Esophagus squamous epithelium (tissue), 5 donors: ENCODE data around the gene CYB5R3. TPM values are rescaled to one million over a fixed set of nuclear protein-coding genes. Genes with fewer than 3 reads are reported as not detected.

Source experiments
- DNase-seq: peaks from one replicate; lab custom pipeline; 2025; lab: John Stamatoyannopoulos, UW
- H3K27ac ChIP-seq, 4 donors: fragments of 200-600 bp; sonication (generic); one replicate each; pipeline ENCODE4 v1.5.1; 2016 to 2019; ENCODE audit warnings: mild to moderate bottlenecking in 1 of 4
- H3K27me3 ChIP-seq, 4 donors: fragments of 200-600 bp; sonication (generic); 1 replicate in 3 of 4; 2 replicates in 1 of 4; pipeline versions ENCODE4 v1.5.1 to v1.6.0; 2017 to 2021; ENCODE audit warnings: antibody characterized with exemption in 1 of 4
- H3K36me3 ChIP-seq, 3 donors: fragments of 200-600 bp; sonication (generic); one replicate each; pipeline ENCODE4 v1.5.1; 2016 to 2019
- H3K4me1 ChIP-seq, 3 donors: fragments of 200-600 bp; sonication (generic); one replicate each; pipeline ENCODE4 v1.5.1; 2017 to 2019
- H3K4me3 ChIP-seq, 4 donors: fragments of 200-600 bp; sonication (generic); 1 replicate in 3 of 4; 2 replicates in 1 of 4; pipeline ENCODE4 v1.5.1; 2016 to 2019; ENCODE audit warnings: mild to moderate bottlenecking in 2 of 4, moderate library complexity in 1 of 4
- H3K9me3 ChIP-seq, 3 donors: fragments of 200-600 bp; sonication (generic); one replicate each; pipeline ENCODE4 v1.5.1; 2016 to 2019
- POLR2A ChIP-seq, 4 donors: fragments of 450-650 bp; IDR thresholded peaks; one replicate each; pipeline ENCODE4 v1.6.1; 2017; ENCODE audit warnings: antibody characterized with exemption in 4 of 4, mild to moderate bottlenecking in 4 of 4, moderate library complexity in 3 of 4
- WGBS, 2 donors: methylation state at CpG; one replicate each; pipeline ENCODE4 v1.1.5; 2018; 5-methylcytosine and 5-hydroxymethylcytosine counted together
- intact Hi-C: fragments of 100-400 bp; cut with DNase I; formaldehyde crosslinking; loops from one replicate; pipeline ENCODE4 v1.15.0; 2022
- total RNA-seq, 4 donors: library from RNA; depleted of rRNA; stranded (reverse); fragments of >200 nt; gene quantifications; one replicate each; pipeline ENCODE4 v1.1.0, GENCODE V29; 2016
- TF ChIP-seq, protein P1 (sequence below), 6 experiments: fragments of 450-650 bp in 4 of 6; fragments of 200-600 bp in 2 of 6; sonication (generic) in 2 of 6; IDR thresholded peaks; one replicate each; pipeline ENCODE4 v1.5.1; 2016 to 2019; ENCODE audit warnings: antibody characterized with exemption in 6 of 6, mild to moderate bottlenecking in 4 of 6, moderate library complexity in 4 of 6
- donor health status: DM: yes; HTN: yes; CAD: no.

The CYB5R3 gene
- total RNA-seq, 4 donors from 2014 or later: 49.5 to 81.6 (median 71.7) TPM

- Histone ChIP-seq H3K27ac (no peak overlapping the region), H3K4me1 (peaks cover 0 to 18% (median 6%) of the 10 kb centered on the region in 3 donors), H3K4me3 (no peak overlapping the region), H3K27me3 (peaks cover 0 to 7% (median 0%) of the 10 kb centered on the region in 4 donors), H3K9me3 (no peaks in the 10 kb centered on the region), H3K36me3 (no peaks in the 10 kb centered on the region)
- DNase-seq: no peak
- 28 to 63% methylated on average over 6 to 8 of the region's 11 CpGs for WGBS, 2 donors
- intact Hi-C loops: no loop called here
- no peak for TF ChIP-seq POLR2A (IDR thresholded peaks at IDR 0.05)
- TF ChIP-seq, protein P1, sequence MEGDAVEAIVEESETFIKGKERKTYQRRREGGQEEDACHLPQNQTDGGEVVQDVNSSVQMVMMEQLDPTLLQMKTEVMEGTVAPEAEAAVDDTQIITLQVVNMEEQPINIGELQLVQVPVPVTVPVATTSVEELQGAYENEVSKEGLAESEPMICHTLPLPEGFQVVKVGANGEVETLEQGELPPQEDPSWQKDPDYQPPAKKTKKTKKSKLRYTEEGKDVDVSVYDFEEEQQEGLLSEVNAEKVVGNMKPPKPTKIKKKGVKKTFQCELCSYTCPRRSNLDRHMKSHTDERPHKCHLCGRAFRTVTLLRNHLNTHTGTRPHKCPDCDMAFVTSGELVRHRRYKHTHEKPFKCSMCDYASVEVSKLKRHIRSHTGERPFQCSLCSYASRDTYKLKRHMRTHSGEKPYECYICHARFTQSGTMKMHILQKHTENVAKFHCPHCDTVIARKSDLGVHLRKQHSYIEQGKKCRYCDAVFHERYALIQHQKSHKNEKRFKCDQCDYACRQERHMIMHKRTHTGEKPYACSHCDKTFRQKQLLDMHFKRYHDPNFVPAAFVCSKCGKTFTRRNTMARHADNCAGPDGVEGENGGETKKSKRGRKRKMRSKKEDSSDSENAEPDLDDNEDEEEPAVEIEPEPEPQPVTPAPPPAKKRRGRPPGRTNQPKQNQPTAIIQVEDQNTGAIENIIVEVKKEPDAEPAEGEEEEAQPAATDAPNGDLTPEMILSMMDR (IDR thresholded peaks at IDR 0.05): no peak
Measured at GRCh38 chr22:42664976-42665831, 16.0 kb upstream of the CYB5R3 start.

GRCh38 chr22:42661985-42662831 lies 13.0 kb upstream of the CYB5R3 start:
- Histone ChIP-seq H3K4me1 (peaks cover 0 to 16% (median 6%) of the 10 kb centered on the region in 3 donors), H3K27ac (peak overlapping the region; percentile 57 to 73 (median 66)), H3K27me3 (peaks cover 0 to 10% (median 0%) of the 10 kb centered on the region in 4 donors), H3K9me3 (no peaks in the 10 kb centered on the region), H3K4me3 (peak overlapping the region; percentile 39 to 73 (median 48)), H3K36me3 (no peaks in the 10 kb centered on the region)
- intact Hi-C loops: no loop called here
- WGBS, 2 donors: 0% methylated on average over 7 to 18 of the region's 68 CpGs
- TF ChIP-seq POLR2A (IDR thresholded peaks at IDR 0.05): no peak
- TF ChIP-seq, protein P1 (IDR thresholded peaks at IDR 0.05): peak; percentile 71 to 87 (median 80)
- no peak for DNase-seq

DNA sequence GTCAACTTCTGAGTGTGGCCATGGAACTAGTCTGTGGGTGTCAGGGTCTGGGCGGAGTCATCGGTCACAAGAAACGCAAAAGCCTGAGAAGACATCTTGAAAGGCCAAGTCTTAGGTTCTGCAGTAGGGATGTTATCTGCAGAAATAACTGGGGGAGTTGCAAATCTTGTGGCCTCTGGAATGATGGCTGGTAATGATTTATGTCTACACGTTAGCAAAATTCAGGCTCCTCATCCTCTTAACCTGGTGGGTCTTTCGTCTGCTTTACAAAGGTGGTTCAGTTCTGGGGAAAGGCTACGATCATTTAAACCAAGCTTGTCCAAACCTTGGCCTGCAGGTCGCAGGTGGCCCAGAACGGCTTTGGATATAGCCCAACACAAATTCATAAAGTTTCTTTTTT lies 7.4 kb upstream of the CYB5R3 start:
- H3K36me3 ChIP-seq: no peaks in the 10 kb centered on the region
- peaks cover 0 to 3% (median 0%) of the 10 kb centered on the region in 4 donors for H3K27me3 ChIP-seq
- H3K4me1 ChIP-seq: peaks cover 0 to 4% (median 0%) of the 10 kb centered on the region in 3 donors
- no peak overlapping the region for H3K27ac ChIP-seq
- H3K9me3 ChIP-seq: no peaks in the 10 kb centered on the region
- no peak overlapping the region for H3K4me3 ChIP-seq
- 91% methylated on average over 8 of the region's 8 CpGs for WGBS, 2 donors
- TF ChIP-seq, protein P1 (IDR thresholded peaks at IDR 0.05): no peak
- TF ChIP-seq POLR2A (IDR thresholded peaks at IDR 0.05): no peak
- DNase-seq: no peak
- intact Hi-C loops: no loop called here

DNA sequence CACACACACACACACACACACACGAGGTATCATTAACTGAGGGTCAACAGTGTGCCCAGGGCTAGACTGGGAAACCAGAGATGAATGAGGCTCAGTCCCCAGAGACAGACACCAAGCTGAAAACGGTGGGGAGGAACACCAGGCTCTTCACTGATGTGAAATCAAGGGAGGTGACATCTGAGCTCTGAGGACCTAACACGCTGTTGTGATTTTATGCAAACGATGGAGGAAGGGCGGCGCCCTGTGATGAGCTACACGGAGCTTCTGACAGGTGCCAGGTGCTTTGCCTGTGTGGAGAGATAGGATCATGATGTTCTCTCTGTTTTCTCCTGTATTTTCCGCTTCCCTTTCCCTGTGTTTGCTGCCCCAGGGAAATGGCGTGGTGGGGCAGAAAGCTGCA lies 6.5 kb upstream of the CYB5R3 start:
- no peak for DNase-seq
- Histone ChIP-seq H3K27me3 (peaks cover 0 to 3% (median 0%) of the 10 kb centered on the region in 4 donors), H3K4me3 (no peak overlapping the region), H3K9me3 (no peaks in the 10 kb centered on the region), H3K36me3 (no peaks in the 10 kb centered on the region), H3K27ac (no peak overlapping the region), H3K4me1 (no peaks in the 10 kb centered on the region)
- WGBS, 2 donors: 68 to 72% methylated on average over 8 of the region's 9 CpGs
- intact Hi-C loops: no loop called here
- TF ChIP-seq, protein P1 (IDR thresholded peaks at IDR 0.05): no peak
- TF ChIP-seq POLR2A (IDR thresholded peaks at IDR 0.05): no peak
